Liver (tissue), 3 donors: Measurements from ENCODE around the gene HSF4.

Experiments
- EGR1 ChIP-seq, 2 donors: IDR thresholded peaks; 2 replicates each; pipeline ENCODE4 v1.6.1; 2016 to 2018; ENCODE audit warnings: antibody characterized with exemption in 2 of 2, low read depth in 2 of 2
- JUND ChIP-seq, 2 donors: IDR thresholded peaks; 2 replicates each; pipeline ENCODE4 v1.6.1; 2016; ENCODE audit warnings: antibody characterized with exemption in 2 of 2
- RAD21 ChIP-seq, 2 donors: IDR thresholded peaks; 2 replicates each; pipeline ENCODE4 v1.6.1; 2016; ENCODE audit warnings: antibody characterized with exemption in 2 of 2, mild to moderate bottlenecking in 2 of 2
- REST ChIP-seq: IDR thresholded peaks from 2 replicates; pipeline ENCODE4 v1.6.1; 2016; ENCODE audit warnings: antibody characterized with exemption, mild to moderate bottlenecking
- RXRA ChIP-seq, 2 donors: IDR thresholded peaks; 2 replicates each; pipeline ENCODE4 v1.6.1; 2017 to 2018; ENCODE audit warnings: antibody characterized with exemption in 2 of 2, mild to moderate bottlenecking in 1 of 2
- SP1 ChIP-seq: IDR thresholded peaks from 2 replicates; pipeline ENCODE4 v1.6.1; 2018; ENCODE audit warnings: antibody characterized with exemption, mild to moderate bottlenecking
- TAF1 ChIP-seq: conservative IDR thresholded peaks from 2 replicates; pipeline ENCODE4 v1.6.1; 2016; ENCODE audit warnings: antibody characterized with exemption, mild to moderate bottlenecking
- YY1 ChIP-seq: IDR thresholded peaks from 2 replicates; pipeline ENCODE4 v1.6.1; 2016; ENCODE audit warnings: antibody characterized with exemption, mild to moderate bottlenecking
- TF ChIP-seq, protein P1 (sequence below): fragments of 150-350 bp; IDR thresholded peaks from 2 replicates; pipeline ENCODE4 v1.5.1; 2017; ENCODE audit warnings: improper control_type of control experiment, low read depth, low read length; ENCODE audit not compliant: missing input control
- TF ChIP-seq, protein P2 (sequence below): IDR thresholded peaks from 2 replicates; pipeline ENCODE4 v1.6.1; 2016; ENCODE audit warnings: antibody characterized with exemption
- donor health status: healthy.
- donor health status: healthy.

- no peak for TF ChIP-seq JUND (IDR thresholded peaks at IDR 0.05)
- TF ChIP-seq, protein P1, sequence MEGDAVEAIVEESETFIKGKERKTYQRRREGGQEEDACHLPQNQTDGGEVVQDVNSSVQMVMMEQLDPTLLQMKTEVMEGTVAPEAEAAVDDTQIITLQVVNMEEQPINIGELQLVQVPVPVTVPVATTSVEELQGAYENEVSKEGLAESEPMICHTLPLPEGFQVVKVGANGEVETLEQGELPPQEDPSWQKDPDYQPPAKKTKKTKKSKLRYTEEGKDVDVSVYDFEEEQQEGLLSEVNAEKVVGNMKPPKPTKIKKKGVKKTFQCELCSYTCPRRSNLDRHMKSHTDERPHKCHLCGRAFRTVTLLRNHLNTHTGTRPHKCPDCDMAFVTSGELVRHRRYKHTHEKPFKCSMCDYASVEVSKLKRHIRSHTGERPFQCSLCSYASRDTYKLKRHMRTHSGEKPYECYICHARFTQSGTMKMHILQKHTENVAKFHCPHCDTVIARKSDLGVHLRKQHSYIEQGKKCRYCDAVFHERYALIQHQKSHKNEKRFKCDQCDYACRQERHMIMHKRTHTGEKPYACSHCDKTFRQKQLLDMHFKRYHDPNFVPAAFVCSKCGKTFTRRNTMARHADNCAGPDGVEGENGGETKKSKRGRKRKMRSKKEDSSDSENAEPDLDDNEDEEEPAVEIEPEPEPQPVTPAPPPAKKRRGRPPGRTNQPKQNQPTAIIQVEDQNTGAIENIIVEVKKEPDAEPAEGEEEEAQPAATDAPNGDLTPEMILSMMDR, result no peak
- no peak for TF ChIP-seq RAD21 (IDR thresholded peaks at IDR 0.05)
- TF ChIP-seq REST, result no peak
- no peak for TF ChIP-seq YY1
- no peak for TF ChIP-seq TAF1
- TF ChIP-seq SP1, result no peak
- TF ChIP-seq RXRA (IDR thresholded peaks at IDR 0.05), result no peak
- TF ChIP-seq, protein P2, sequence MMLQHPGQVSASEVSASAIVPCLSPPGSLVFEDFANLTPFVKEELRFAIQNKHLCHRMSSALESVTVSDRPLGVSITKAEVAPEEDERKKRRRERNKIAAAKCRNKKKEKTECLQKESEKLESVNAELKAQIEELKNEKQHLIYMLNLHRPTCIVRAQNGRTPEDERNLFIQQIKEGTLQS, result no peak
- no peak for TF ChIP-seq EGR1 (IDR thresholded peaks at IDR 0.05; ENCODE audit: low read depth in 2 of 2)
Measured at GRCh38 chr16:67211674-67212073, 47.1 kb downstream of the HSF4 start.
